ENCODE measurements around the gene TJP2. TPM values are rescaled to one million over a fixed set of nuclear protein-coding genes. Genes with fewer than 3 reads are reported as not detected.

Gene TJP2
- total RNA-seq, 4 donors from 2014 or later: 98.8 to 203 (median 137) TPM

DNA sequence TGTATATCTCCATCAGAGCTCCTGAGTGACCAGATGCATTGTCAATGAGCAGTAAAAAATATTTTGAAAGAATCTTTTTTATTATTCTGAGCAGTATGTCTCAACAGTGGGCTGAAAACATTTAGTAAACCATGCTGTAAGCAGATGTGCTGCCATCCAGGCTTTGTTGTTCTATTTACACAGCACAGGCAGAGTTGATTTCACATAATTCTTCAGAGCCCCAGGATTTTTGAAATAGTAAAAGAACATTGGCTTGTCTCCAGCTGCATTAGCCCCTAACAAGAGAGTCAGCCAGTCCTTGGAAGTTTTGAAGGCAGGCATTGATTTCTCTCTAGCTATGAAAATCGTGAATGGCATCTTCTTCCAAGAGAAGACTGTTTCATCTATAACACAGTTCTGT lies 125.7 kb downstream of the TJP2 start:
- TF ChIP-seq, protein P1, sequence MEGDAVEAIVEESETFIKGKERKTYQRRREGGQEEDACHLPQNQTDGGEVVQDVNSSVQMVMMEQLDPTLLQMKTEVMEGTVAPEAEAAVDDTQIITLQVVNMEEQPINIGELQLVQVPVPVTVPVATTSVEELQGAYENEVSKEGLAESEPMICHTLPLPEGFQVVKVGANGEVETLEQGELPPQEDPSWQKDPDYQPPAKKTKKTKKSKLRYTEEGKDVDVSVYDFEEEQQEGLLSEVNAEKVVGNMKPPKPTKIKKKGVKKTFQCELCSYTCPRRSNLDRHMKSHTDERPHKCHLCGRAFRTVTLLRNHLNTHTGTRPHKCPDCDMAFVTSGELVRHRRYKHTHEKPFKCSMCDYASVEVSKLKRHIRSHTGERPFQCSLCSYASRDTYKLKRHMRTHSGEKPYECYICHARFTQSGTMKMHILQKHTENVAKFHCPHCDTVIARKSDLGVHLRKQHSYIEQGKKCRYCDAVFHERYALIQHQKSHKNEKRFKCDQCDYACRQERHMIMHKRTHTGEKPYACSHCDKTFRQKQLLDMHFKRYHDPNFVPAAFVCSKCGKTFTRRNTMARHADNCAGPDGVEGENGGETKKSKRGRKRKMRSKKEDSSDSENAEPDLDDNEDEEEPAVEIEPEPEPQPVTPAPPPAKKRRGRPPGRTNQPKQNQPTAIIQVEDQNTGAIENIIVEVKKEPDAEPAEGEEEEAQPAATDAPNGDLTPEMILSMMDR (IDR thresholded peaks at IDR 0.05; ENCODE audit: low read depth): no peak

DNA sequence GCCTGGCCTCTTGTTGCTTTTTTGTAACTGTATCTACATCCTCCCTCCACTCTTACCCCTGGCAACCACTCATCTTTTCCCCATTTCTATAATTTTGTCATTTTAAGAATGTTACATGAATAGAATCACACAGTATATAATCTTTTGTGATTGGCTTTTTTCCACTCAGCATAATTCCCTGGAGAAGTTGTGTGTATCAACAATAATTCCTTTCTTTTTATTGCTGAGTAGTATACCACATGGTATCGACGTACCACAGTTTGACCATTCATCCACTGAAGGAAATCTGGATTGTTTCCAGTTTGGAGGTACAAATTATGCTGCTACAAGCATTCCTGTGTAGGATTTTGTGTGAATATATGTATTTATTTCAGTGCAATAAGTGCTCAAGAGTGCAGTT lies 129.3 kb downstream of the TJP2 start:
- TF ChIP-seq, protein P1 (IDR thresholded peaks at IDR 0.05; ENCODE audit: low read depth): no peak

- TF ChIP-seq, protein P1 (IDR thresholded peaks at IDR 0.05; ENCODE audit: low read depth): no peak
Observed at GRCh38 chr9:69307446-69308205, 133.5 kb downstream of the TJP2 start.

- TF ChIP-seq, protein P1 (IDR thresholded peaks at IDR 0.05; ENCODE audit: low read depth): no peak
Observed at GRCh38 chr9:69308206-69308931, 134.3 kb downstream of the TJP2 start.

- TF ChIP-seq, protein P1 (IDR thresholded peaks at IDR 0.05; ENCODE audit: low read depth): no peak
Observed at GRCh38 chr9:69313175-69313574, 139.1 kb downstream of the TJP2 start.

- TF ChIP-seq, protein P1 (IDR thresholded peaks at IDR 0.05; ENCODE audit: low read depth): no peak
Observed at GRCh38 chr9:69314547-69314946, 140.5 kb downstream of the TJP2 start.

DNA sequence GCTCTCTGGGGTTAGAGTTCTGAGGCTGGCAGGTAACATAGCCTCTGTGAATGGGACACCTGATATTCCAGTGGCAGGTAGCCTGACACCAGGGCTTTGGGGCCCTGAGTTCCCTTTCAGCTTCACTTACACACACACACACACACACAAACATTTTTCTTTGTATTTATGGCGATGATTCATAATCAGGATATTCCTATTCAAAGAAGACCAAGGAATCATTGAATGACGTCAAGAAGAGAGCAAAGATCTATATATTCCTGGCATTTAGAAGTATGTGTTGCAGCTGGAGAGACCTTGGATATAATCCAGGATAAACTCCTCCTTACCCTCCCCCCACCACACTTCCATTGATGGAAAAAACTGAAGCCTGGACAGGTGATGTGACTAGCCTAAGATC lies 143.0 kb downstream of the TJP2 start:
- TF ChIP-seq, protein P1 (IDR thresholded peaks at IDR 0.05; ENCODE audit: low read depth): no peak

Data from subcutaneous adipose tissue (tissue), 4 donors.